Daoy (cell line): Measurements from ENCODE around the gene CPA3. TPM values are rescaled to one million over a fixed set of nuclear protein-coding genes. Genes with fewer than 3 reads are reported as not detected.
A peak's percentile ranks its signal among the peaks of the same experiment; 100 is the strongest.

Experiments used
- DNase-seq: peaks from one replicate; pipeline ENCODE4 v3.0.0-alpha.2; 2015; ENCODE audit warnings: low read depth
- total RNA-seq: library from RNA; depleted of rRNA; stranded (reverse); fragments of >200 nt; shearing (Covaris generic); gene quantifications from 2 replicates; pipeline ENCODE4 v1.2.3, GENCODE V29; 2014

The CPA3 gene
- total RNA-seq, 1 experiment from 2014 or later: not detected

DNA sequence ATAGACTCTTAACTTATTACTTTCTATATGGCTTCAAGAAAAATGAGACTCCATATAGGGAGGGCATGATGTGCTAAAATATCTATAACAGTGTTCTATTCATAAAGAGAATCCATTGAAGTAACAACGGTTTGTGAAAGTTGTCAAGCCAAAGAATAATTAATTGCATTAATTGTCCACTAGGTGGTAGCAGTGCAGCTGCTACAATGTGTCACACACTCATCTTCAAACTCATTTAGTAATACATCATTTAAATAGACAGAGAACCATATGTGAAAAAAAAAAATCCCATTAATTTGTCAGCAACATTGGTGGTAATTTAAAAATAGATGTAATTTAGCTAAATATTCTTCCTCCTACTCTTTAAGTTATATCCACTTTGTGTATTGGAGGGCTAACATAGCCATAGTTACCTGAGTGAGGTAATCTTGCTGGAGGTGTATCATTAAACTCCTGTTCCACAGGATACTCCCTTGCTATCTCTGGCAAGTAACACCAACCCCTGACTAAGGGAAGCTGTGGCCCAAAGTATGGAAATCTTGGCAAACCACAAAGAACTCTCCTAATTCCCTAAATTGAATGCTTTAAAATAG, 3.7 kb upstream of the CPA3 start:
- peak; percentile 50 for DNase-seq

GRCh38 chr3:148863297-148863696, 1.8 kb upstream of the CPA3 start:
- DNase-seq: no peak

DNA sequence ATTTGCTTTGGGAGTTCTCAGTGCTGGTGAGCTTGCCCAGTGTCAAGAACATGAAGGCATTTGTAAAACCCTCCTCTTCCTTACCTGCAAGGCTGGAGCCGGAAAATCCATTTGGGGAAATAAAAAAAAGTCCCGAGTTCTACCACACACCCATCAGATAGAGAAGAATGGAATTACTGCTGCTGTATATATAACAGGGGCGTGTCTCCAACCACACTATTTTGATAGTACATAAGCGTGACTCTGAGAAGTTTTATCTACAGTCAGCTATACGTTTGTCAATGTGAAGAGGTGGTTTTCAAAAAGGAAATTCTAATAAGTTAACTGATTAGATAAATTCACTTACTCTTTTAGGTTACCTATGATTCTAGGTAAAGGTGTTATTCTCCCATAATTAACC, 1.3 kb upstream of the CPA3 start:
- no peak for DNase-seq

GRCh38 chr3:148866261-148866660, 1.2 kb downstream of the CPA3 start:
- DNase-seq: peak; percentile 61

DNA sequence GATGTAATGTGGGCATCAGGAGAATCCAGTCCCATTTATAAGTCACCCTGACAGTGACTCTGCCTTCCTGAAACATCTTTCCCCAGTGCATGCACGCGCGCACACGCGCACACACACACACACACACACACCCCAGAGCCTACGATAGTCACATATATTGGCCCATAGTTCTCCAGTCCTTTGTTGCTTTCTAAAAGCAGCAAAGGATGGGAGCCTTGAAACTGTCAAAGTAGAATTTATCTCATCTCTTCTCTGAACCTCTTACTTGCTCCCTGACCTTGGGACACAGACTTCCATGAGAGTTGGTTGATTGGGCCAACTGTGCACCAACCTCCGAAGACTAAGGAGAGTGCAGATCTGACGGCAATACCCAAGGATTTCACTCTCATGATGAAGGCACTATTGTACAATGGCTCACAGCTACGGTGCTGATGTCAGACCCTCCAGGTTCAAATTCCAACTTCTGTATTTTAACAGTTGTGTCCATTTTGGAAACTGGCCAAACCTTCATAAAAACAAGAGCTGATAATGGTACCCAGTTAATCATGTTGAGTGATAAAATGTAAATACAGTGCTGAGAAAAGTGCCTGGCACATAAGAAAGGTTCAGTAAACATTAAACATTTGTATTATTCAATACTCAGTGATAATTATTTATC, 8.3 kb downstream of the CPA3 start:
- DNase-seq: peak; percentile 6

DNA sequence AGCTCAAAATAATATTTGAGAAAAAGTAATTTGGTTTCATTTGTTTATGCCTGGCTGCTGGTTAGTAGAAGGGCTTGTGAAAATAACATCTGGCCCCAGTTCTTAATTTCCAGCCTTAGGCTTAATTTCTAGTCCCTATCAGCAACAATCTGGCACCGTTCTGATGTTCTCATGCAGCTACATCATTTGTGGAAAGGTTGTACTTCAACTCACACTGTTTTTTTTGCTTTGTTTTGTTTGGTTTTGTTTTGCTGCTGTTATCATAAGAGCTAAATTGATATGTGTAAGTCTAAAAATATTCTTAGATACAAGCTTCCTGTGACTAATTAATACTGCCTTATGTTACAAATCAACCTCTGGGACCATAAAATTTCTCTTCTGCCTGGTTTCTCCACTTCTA, 8.9 kb downstream of the CPA3 start:
- DNase-seq: no peak

- DNase-seq: no peak
Observed at GRCh38 chr3:148878095-148878494, 13.0 kb downstream of the CPA3 start.

DNA sequence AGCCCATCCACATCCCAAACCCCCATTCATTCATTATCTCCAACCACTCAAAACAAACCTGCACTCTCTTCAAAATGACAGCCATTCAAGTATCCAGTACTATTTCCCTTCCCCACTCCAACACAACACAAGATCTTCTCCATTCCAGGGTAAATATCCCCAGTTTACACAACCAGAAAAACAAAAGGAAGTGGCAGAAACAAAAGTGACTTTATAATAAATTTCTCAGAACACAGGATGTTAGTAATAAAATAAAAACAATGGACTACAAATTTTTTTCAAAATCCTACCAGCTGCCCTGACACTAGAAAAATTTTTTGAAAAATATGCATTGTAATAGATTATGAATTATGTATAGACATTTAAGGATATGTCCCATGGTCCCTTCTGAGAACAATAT, 14.2 kb downstream of the CPA3 start:
- no peak for DNase-seq

DNA sequence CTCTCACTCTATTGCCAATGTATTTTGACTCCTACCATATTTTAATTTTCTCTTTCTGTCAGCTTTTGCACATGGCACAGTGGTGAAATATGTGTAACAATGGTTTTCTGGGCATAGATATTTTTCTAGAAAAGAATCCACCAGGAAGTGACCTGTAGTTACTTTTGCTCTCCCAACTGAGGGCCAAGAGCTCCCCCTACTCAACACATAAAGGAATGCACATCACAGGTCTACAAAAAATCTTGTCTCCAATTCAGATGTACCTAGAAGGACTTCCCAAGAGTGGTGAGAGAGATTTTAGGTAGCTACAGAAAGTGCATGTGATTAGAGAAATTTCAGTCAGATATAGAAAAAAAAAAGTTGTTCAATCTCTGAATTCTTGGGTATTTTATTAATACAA, 15.6 kb downstream of the CPA3 start:
- peak; percentile 34 for DNase-seq

- no peak for DNase-seq
Observed at GRCh38 chr3:148881286-148881685, 16.2 kb downstream of the CPA3 start.

DNA sequence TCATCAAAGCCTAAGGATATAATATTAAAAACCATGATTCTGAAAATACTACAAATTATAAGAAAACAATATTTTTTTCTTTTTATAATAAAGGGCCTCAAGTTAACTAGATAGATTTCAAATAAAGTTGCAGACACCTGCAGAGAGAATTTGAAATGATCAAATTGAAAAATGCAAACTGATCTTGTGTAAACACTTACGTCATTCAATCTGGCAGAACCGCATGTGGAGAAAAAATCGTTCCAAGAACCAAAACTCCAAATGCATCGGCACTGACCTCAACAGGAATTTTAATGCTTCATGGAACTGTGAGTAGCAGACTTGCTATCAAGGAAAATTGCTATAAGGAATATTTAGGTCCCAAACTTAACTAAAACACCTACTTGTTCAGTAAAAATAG, 17.2 kb downstream of the CPA3 start:
- peak; percentile 61 for DNase-seq

GRCh38 chr3:148883163-148883562, 18.1 kb downstream of the CPA3 start:
- no peak for DNase-seq

DNA sequence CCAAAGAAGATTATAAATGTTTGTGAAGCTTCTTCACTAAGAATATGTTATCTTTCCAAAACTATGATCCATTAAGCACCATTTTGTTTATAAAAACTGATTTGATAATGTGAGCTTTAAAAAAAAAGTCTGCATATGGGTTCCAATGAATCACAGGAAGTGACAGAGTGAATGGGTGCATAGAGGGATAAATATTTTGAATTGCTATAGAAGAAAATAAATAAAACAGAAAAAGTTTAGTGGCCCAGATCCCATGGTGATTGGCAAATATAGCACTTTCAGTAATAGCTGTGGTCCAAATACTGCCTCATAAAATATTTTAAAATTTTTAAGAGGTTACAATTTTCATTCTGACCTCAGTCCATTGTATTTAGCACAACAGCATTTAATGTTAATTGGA, 19.2 kb downstream of the CPA3 start:
- DNase-seq: no peak

DNA sequence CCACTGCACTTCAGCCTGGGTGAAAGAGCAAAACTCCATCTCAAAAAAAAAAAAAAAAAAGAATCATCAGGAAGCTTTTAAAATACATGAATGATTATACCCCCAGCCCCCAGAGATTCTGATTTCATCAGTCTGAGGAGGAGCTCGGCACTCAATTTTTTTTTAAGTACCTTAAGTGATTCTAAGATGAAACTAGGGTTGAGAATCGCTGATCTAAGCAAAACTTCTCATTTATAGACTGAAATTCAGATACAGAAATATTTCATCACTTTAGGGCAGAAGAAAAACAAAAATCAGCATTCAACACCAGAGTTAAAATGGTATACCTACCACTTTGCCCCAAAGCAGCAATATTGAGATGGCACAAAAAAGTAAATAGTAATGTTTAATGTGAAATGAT, 24.7 kb downstream of the CPA3 start:
- no peak for DNase-seq

- DNase-seq: no peak
Observed at GRCh38 chr3:148896062-148896461, 31.0 kb downstream of the CPA3 start.

DNA sequence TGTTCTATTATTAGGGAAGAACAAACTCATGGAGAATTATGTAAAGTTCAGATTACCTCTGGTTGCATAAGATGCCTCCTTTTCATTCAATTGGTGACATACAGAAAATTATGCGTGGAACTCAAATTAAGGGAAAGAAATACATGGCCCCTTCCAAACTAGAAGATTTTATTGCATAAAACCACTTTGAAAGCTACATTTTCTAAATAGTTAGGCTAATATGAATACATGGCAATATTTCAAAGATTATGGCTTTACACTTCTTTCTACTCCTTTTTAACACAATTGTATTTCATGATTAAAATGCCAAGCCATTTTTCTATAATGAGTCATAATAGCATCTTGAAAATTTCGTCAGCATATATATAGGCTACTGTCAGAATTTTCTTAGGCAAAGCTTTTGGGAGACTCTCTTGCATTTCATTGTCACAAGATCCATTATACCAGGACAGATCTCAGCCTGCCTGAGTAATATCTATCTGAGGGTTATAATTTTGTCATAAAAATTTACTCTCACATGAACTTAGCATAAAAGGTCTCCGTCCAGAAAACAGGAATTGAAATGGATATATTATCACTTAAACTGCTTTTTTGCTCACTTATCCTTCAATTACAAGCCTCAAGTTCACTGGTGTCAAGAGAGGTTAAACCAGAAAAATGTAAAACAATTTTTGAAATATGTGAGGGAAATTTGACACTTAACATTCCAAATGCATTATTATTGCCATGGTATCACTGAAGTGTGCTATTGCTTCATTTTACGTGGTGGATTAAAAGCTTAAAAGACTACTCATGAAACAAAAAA, 37.1 kb downstream of the CPA3 start:
- no peak for DNase-seq

DNA sequence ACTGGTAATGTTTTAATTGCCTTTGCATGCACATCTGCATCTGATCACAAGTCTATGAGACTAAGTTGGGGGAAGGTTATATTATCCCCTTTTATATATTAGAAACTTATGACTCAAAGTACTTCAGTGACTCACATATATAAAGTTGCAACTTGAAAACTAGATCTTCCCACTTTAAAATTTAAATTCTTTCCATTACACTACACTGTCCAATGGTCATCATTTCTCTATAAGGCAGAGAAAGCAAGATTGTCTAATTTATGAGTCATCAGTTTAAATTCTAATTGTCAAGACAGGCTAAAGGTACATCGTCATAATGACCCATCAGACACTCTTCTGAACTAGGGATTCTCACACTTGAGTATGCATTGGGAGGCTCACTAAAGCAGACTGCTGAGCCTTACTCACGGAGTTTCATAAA, 37.9 kb downstream of the CPA3 start:
- DNase-seq: no peak

- DNase-seq: no peak
Observed at GRCh38 chr3:148903941-148904340, 38.8 kb downstream of the CPA3 start.

DNA sequence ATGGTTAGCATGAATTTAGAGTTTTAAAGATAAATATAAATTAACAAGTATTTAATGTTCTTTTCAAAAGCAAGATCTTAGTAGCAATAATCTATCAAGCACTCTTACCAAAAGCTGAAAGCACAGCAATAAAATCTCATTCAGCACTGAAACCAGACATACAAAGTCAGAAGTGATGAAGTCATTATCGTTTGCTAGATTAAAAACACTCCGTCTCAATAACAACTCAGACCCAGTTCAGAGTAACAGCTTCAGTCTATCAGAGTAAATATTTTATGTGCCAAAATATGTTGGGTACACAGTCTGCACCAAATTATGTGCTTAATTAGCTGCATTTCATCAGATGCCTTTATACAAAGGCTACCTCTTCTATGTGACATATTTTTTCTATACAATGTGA, 41.6 kb downstream of the CPA3 start:
- no peak for DNase-seq

DNA sequence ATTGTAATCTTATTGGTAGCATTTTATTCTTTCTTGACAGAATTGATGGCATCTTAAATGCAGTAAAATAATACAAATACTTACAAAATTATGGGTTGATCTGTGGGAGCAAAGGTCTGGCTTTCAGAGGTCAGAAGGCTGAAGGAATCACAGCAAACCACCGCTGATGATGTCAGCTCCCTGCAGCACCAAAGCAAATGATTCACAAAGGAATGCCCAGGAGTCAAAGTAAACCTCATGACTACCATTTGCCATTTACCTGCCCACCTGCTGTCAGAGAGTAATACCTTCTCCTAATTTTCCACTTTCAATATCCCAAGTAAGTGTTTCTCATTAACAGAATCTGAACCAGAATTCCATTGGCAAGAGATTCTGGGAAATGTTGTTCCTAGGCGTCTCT, 46.1 kb downstream of the CPA3 start:
- peak; percentile 13 for DNase-seq

GRCh38 chr3:148911592-148911991, 46.5 kb downstream of the CPA3 start:
- DNase-seq: no peak

- no peak for DNase-seq
Observed at GRCh38 chr3:148914936-148915690, 50.0 kb downstream of the CPA3 start.
